Smooth muscle cell of the umbilical artery (primary cell): ENCODE measurements around the gene SYT13. TPM values are rescaled to one million over a fixed set of nuclear protein-coding genes. Genes with fewer than 3 reads are reported as not detected.

Source experiments
- total RNA-seq: library from RNA; depleted of rRNA; stranded (reverse); fragments of >200 nt; gene quantifications from 2 replicates; pipeline ENCODE4 v1.2.3, GENCODE V29; 2014

SYT13 gene, protein sequence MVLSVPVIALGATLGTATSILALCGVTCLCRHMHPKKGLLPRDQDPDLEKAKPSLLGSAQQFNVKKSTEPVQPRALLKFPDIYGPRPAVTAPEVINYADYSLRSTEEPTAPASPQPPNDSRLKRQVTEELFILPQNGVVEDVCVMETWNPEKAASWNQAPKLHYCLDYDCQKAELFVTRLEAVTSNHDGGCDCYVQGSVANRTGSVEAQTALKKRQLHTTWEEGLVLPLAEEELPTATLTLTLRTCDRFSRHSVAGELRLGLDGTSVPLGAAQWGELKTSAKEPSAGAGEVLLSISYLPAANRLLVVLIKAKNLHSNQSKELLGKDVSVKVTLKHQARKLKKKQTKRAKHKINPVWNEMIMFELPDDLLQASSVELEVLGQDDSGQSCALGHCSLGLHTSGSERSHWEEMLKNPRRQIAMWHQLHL
- not detected in 2 replicates for total RNA-seq

DNA sequence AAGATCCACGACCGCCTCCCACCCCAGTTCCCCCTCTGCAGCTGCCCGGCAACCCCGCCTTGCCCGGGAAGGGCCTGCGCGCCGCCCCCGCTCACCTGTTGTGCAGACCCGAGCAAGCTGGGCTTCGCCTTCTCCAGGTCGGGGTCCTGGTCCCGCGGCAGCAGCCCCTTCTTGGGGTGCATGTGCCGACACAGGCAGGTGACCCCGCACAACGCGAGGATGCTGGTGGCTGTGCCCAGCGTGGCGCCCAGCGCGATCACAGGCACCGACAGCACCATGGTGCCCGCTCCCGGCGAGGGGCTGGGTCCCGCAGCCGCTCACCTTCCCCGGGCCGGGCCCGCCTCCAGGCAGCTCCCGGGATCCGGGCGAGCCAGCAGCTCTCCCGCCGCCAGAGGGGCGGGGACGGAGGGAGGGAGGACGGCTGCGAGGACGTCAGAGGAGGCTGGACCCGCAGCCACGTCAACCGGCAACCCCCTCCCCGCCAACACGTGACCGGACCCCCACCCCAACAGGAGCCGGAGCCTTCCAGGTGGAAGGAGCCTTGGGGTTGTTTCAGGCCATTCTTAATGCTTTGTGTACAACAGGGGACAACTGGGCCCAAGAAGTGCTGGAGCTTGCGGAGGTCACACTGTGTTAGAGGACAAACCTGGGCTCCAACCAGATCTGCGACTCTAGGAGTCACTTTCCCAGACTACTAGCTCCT, at the start of gene SYT13:
TSS of gene SYT13 (minus strand) at position 412 of the 703 bp plus-strand sequence. CDS start at position 278, 134 bp downstream.

Other genes with a start within 250 kb of the SYT13 start
- 5.6 and 7.9 TPM in 2 replicates for gene PRDM11, start 139.7 kb downstream of the SYT13 start, total RNA-seq